Measurements from ENCODE around the gene TECPR2.
"Not testable (repeated sequence)": the region's sequence is repeated elsewhere in the genome, so short reads cannot be mapped to it uniquely, and the experiment has no call there.

Gene TECPR2

GRCh38 chr14:102335163-102335562 is 27.6 kb upstream of the TECPR2 start:
- no peak for DNase-seq

GRCh38 chr14:102338724-102339123 is 24.0 kb upstream of the TECPR2 start:
- DNase-seq: no peak

GRCh38 chr14:102341566-102341965 is 21.2 kb upstream of the TECPR2 start:
- DNase-seq: no peak

- DNase-seq: no peak
These were observed 20.5 kb upstream of the TECPR2 start for GRCh38 chr14:102342238-102342637.

- DNase-seq: no peak
These were observed 18.7 kb upstream of the TECPR2 start for GRCh38 chr14:102344084-102344483.

GRCh38 chr14:102344485-102344884 is 18.3 kb upstream of the TECPR2 start:
- DNase-seq: no peak

GRCh38 chr14:102345232-102345631 is 17.5 kb upstream of the TECPR2 start:
- DNase-seq: no peak

GRCh38 chr14:102346645-102347044 is 16.1 kb upstream of the TECPR2 start:
- DNase-seq: no peak

GRCh38 chr14:102348376-102348775 is 14.4 kb upstream of the TECPR2 start:
- DNase-seq: no peak

GRCh38 chr14:102351023-102351422 is 11.7 kb upstream of the TECPR2 start:
- DNase-seq: no peak

GRCh38 chr14:102351593-102351992 is 11.1 kb upstream of the TECPR2 start:
- not testable (repeated sequence) for DNase-seq

- no peak for DNase-seq
These were observed 10.5 kb upstream of the TECPR2 start for GRCh38 chr14:102352213-102352612.

GRCh38 chr14:102353126-102353619 is 9.6 kb upstream of the TECPR2 start:
- no peak for DNase-seq

GRCh38 chr14:102356280-102356679 is 6.5 kb upstream of the TECPR2 start:
- no peak for DNase-seq

- DNase-seq: no peak
These were observed 3.4 kb upstream of the TECPR2 start for GRCh38 chr14:102359341-102359740.

- no peak for DNase-seq
These were observed 2.4 kb upstream of the TECPR2 start for GRCh38 chr14:102360388-102360787.

- DNase-seq: no peak
These were observed 657 bp upstream of the TECPR2 start for GRCh38 chr14:102362084-102362483.

GRCh38 chr14:102363182-102363943 is 622 bp downstream of the TECPR2 start:
- no peak for DNase-seq

- no peak for DNase-seq
These were observed 7.6 kb downstream of the TECPR2 start for GRCh38 chr14:102370305-102370809.

- DNase-seq: no peak
These were observed 8.6 kb downstream of the TECPR2 start for GRCh38 chr14:102371361-102371760.

GRCh38 chr14:102373110-102373509 is 10.4 kb downstream of the TECPR2 start:
- no peak for DNase-seq

- DNase-seq: no peak
These were observed 11.5 kb downstream of the TECPR2 start for GRCh38 chr14:102374264-102374663.

GRCh38 chr14:102375119-102375518 is 12.4 kb downstream of the TECPR2 start:
- DNase-seq: no peak

GRCh38 chr14:102377696-102378095 is 15.0 kb downstream of the TECPR2 start:
- no peak for DNase-seq

GRCh38 chr14:102378830-102379229 is 16.1 kb downstream of the TECPR2 start:
- DNase-seq: no peak

Data from femur (tissue), 1 donor.